GM12878 (cell line): ENCODE data around the gene TANC1. TPM values are rescaled to one million over a fixed set of nuclear protein-coding genes. Genes with fewer than 3 reads are reported as not detected.

Experiments used
- ATAC-seq: fragments of 200-7000 bp; cut with Tn5 transposase; 3 replicates; pipeline ENCODE4 v1.9.1; 2020; ENCODE audit warnings: mild to moderate bottlenecking, moderate library complexity
- BruUV-seq: library from RNA; stranded (reverse); fragments of 400-500 nt; replicated peaks from 2 replicates; lab custom pipeline; 2021; lab: Mats Ljungman, UMichigan
- CTCF ChIA-PET: fragments of 300-600 bp; sonication (Branson Sonifier 250); formaldehyde crosslinking; extraction: SDS; loops from one replicate; lab custom pipeline; 2021; ENCODE audit warnings: inconsistent platforms; lab: Yijun Ruan, JAX
- POLR2A ChIA-PET: fragments of 350-600 bp; formaldehyde crosslinking; extraction: SDS; loops from one replicate; lab custom pipeline; 2021; ENCODE audit warnings: inconsistent platforms; lab: Charles Lee
- RAD21 ChIA-PET: fragments of 300-600 bp; sonication (Branson Sonifier 250); formaldehyde crosslinking; loops from one replicate; lab custom pipeline; 2023; ENCODE audit warnings: antibody characterized with exemption; ENCODE audit not compliant: unreplicated experiment; lab: Charles Lee
- SMC1A ChIA-PET: fragments of 300-600 bp; sonication (Branson Sonifier 250); formaldehyde crosslinking; loops from one replicate; lab custom pipeline; 2023; ENCODE audit not compliant: unreplicated experiment, uncharacterized antibody; lab: Charles Lee
- DNase-seq: peaks from one replicate; pipeline ENCODE4 v3.0.0-alpha.2; 2011; ENCODE audit warnings: low read depth, low spot score
- FAIRE-seq: peaks from 3 replicates; lab custom pipeline; 2011; peaks lifted over from hg19 to GRCh38; lab: Jason Lieb, UNC
- H2AFZ ChIP-seq: 2 replicates; pipeline ENCODE4 v1.6.0; 2011; ENCODE audit warnings: low read depth, low read length, control low read depth; ENCODE audit not compliant: control insufficient read depth
- H3K27ac ChIP-seq: 2 replicates; pipeline ENCODE4 v1.5.1; 2011; ENCODE audit warnings: control low read depth; ENCODE audit not compliant: control insufficient read depth, insufficient read depth
- H3K27me3 ChIP-seq, 2 experiments: replicated peaks in 1 of 2; 2 replicates each; pipeline versions ENCODE4 v1.6.0 to v1.6.1; 2011; ENCODE audit warnings: low read length in 1 of 2; ENCODE audit not compliant: control insufficient read depth in 2 of 2, insufficient read depth in 2 of 2
- H3K36me3 ChIP-seq, 2 experiments: 2 replicates each; pipeline ENCODE4 v1.5.1; 2011; ENCODE audit warnings: low read length in 1 of 2; ENCODE audit not compliant: control insufficient read depth in 2 of 2, insufficient read depth in 2 of 2
- H3K4me1 ChIP-seq: 2 replicates; pipeline ENCODE4 v1.6.1; 2011; ENCODE audit warnings: mild to moderate bottlenecking, low read length, moderate library complexity, mixed read lengths; ENCODE audit not compliant: control insufficient read depth, insufficient read depth
- H3K4me2 ChIP-seq: 2 replicates; pipeline ENCODE4 v1.6.0; 2011; ENCODE audit warnings: control low read depth; ENCODE audit not compliant: control insufficient read depth, insufficient read depth
- H3K4me3 ChIP-seq: fragments of 200-600 bp; sonication (generic); 2 replicates; pipeline ENCODE4 v1.5.1; 2016
- H3K79me2 ChIP-seq: 2 replicates; pipeline ENCODE4 v1.6.0; 2011; ENCODE audit warnings: low read length; ENCODE audit not compliant: control insufficient read depth, insufficient read depth
- H3K9ac ChIP-seq: 2 replicates; pipeline ENCODE4 v1.8.0; 2011; ENCODE audit warnings: low read length, control low read depth, mixed read lengths; ENCODE audit not compliant: control insufficient read depth, insufficient read depth
- H3K9me3 ChIP-seq: replicated peaks from 3 replicates; pipeline ENCODE4 v1.5.1; 2011; ENCODE audit warnings: mild to moderate bottlenecking, low read length; ENCODE audit not compliant: control insufficient read depth, insufficient read depth
- H4K20me1 ChIP-seq: 2 replicates; pipeline ENCODE4 v1.6.0; 2011; ENCODE audit not compliant: control insufficient read depth, insufficient read depth
- CUX1 ChIP-seq: IDR thresholded peaks from 2 replicates; pipeline ENCODE4 v1.6.1; 2012; ENCODE audit warnings: improper control_type of control experiment, low read depth, low read length; ENCODE audit not compliant: insufficient replicate concordance
- RBBP5 ChIP-seq: fragments of 200-600 bp; sonication (generic); conservative IDR thresholded peaks from 2 replicates; pipeline ENCODE4 v1.6.1; 2016
- WGBS: methylation state at CpG from one replicate; pipeline ENCODE4 v1.1.6; 2016; ENCODE audit warnings: low lambda C conversion rate; ENCODE audit not compliant: insufficient replicate concordance, insufficient coverage; ENCODE audit errors: missing lambda C conversion rate; 5-methylcytosine and 5-hydroxymethylcytosine counted together
- in situ Hi-C: fragments of 300-500 bp; cut with MboI; formaldehyde crosslinking; loops from 9 replicates; pipeline ENCODE4 v1.14.3; 2018; ENCODE audit warnings: mixed read lengths
- intact Hi-C: fragments of 100-400 bp; cut with micrococcal nuclease; formaldehyde crosslinking; loops from one replicate; pipeline ENCODE4 v1.14.2; 2022; ENCODE audit not compliant: unreplicated experiment
- polyA plus RNA-seq, 11 experiments: library from polyadenylated mRNA; depleted of rRNA in 4 of 11; unstranded in 6 of 11; stranded (reverse) in 5 of 11; fragments of >200 nt; fragmentation: Nextera tagmentation in 4 of 11; fragmentation: Illumina TruSeq in 1 of 11; extraction: Ambion mirVana in 4 of 11; extraction: Trizol in 1 of 11; gene quantifications; 1 replicate in 1 of 11; 2 replicates in 10 of 11; pipeline versions ENCODE4 v1.2.1 to v1.2.3, GENCODE V29; 2011 to 2016; ENCODE audit warnings: inconsistent platforms in 2 of 11, missing spikeins in 2 of 11, low read depth in 1 of 11
- total RNA-seq, 4 experiments: library from RNA; depleted of rRNA in 3 of 4; stranded (reverse); fragments of >200 nt in 3 of 4; fragmentation: Illumina TruSeq in 1 of 4; extraction: Trizol in 1 of 4; gene quantifications; 2 replicates each; pipeline versions ENCODE4 v1.2.1 to v1.2.3, GENCODE V29; 2013 to 2021

TANC1 gene
- total and polyA plus RNA-seq, 10 of the 15 experiments (the other 5 are each of a cell fraction or from before 2014, with no cell fraction given), result 0.05 to 5.0 (median 0.34) TPM

GRCh38 chr2:159096901-159097300, 128.5 kb downstream of the TANC1 start:
- Histone ChIP-seq H3K4me3 (no peak overlapping the region), H2AFZ (no peak overlapping the region), H3K79me2 (no peaks in the 10 kb centered on the region), H3K36me3 (no peaks in the 10 kb centered on the region), H3K27ac (no peak overlapping the region), H3K9me3 (peaks cover 12% of the 10 kb centered on the region; the same call in 2 of the 3 replicates), H3K4me2 (no peak overlapping the region), H3K9ac (no peak overlapping the region), H3K27me3 (no peaks in the 10 kb centered on the region), H3K4me1 (0 out of 2 replicates have a peak, but pooled peaks cover 2% of the 10 kb centered on the region), H4K20me1 (no peaks in the 10 kb centered on the region)
- intact Hi-C loops, result no loop called here
- ChIA-PET SMC1A (no interaction called here), POLR2A (no interaction called here), CTCF (interaction anchor here (0.7 to 1.0 kb wide), 2 partner anchors 20 to 22 kb away, joined by 3 read pairs; no protein-coding TSS in a partner anchor)
- in situ Hi-C loops, result no loop called here
- no peak for FAIRE-seq
- no TSS peak for BruUV-seq
- 100% methylated on average over 1 of the region's 1 CpG for WGBS
- no peak for TF ChIP-seq RBBP5
- TF ChIP-seq CUX1, result no peak
- TF ChIP-seq, all 136 proteins: peak for 0
- ATAC-seq, result no peak
- RAD21 ChIA-PET, result no interaction called here
- no peak for DNase-seq
